HG03025 (cell line): ENCODE results near the gene ATP1A3.
"Not testable (repeated sequence)": the region's sequence is repeated elsewhere in the genome, so short reads cannot be mapped to it uniquely, and the experiment has no call there.

Source experiments
- ATAC-seq: cut with Tn5 transposase; IDR thresholded peaks from one replicate; pipeline ENCODE4 v1.9.1; 2021; ENCODE audit warnings: mild to moderate bottlenecking, moderate library complexity; ENCODE audit not compliant: unreplicated experiment, low FRiP score

The ATP1A3 gene

GRCh38 chr19:42012747-42013146 lies 18.7 kb upstream of the ATP1A3 start:
- not testable (repeated sequence) for ATAC-seq

DNA sequence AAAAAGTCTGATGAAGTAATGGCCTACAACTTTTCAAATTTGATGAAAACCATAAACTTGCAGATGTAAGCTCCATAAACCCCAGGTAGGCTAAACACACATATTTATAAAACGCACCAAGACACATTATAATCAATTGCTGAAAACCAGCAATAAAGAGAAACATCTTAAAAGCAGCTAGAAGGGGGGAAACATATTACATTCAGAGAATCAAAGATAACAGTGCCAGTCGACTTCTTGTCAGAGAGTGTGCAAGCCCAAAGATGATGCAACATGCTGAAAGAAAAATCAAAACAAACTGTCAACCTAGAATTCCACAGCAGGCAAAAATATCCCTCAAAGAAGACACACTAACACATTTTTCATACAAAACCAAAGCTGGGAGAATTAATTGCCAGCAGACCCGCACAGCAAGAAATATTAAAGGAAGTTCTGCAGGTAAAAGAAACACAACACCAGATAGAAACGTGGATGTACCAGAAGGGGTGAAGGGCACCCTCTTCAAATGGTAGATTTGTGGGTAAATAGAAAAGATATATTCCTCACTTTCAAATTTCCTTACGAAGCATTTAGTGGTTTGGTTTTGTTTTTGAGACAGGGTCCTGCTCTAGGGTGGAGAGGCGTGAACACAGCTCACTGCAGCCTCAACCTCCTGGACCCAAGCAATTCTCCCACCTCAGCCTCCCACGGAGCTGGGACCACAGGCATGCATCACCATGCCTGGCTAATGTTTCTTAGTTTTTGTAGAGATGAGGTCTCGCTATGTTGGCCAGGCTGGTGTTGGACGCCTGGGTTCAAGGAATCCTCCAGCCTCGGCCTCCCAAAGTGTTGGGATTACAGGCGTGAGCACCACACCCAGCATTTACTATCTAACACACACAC lies 16.5 kb upstream of the ATP1A3 start:
- ATAC-seq = no peak

DNA sequence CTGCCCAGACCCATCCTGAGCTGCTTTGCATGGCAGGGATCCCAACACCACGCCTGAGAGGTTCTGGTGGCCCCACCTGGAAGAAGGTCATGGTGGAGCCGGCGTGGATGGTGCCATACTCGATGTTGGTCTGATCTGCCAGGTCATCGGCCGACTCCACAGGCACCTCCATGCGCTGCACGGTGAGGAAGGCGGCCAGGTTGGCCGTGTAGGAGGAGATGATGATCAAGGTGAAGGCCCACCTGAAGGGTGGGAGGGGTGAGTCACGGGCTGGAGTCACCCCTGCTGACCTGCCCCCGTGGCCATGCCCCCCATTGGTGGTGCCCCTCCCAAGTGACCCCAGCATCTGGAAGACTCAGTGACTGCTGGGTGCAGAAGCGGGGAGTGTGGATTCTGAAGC lies 12.5 kb upstream of the ATP1A3 start:
- ATAC-seq = no peak

GRCh38 chr19:42005504-42005903 lies 11.5 kb upstream of the ATP1A3 start:
- no peak for ATAC-seq

DNA sequence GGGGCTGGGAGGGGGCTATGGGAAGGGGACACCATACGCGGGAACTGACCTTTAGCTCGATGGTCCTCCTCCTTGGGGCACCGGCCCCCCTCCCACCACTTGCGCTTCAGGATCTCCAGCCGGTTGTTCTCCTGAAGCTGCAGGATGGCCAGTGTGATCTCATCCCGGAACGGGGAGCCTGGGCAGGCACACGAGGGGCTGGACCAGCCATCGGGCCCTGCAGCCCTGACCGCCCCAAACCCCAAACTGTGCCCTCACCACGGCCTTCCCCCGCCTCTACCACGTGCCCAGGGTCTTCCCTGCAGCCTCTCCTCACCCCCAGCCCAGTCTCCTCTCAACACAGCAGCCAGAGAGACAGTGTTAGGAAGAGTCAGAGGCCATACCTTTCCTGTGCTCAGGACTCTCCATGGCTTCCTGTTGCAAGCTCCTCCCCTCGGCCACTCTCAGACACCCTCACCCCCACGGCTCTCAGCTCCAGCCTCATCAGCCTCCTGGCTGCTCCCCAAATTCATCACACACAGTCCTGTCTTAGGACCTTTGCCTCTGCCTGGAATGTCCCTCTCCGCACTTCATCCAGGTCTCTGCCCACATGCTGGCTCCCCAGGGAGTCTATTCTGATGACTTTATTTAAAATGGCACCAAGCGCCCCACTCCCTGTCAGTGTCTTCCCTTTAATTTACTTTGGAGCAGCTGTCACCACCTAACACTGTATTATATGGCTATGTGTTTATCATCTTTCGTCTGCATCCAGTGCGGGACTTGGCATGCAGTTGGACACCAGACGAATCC lies 9.7 kb upstream of the ATP1A3 start:
- ATAC-seq = no peak

GRCh38 chr19:41999878-42000208 lies 5.8 kb upstream of the ATP1A3 start:
- ATAC-seq = no peak

DNA sequence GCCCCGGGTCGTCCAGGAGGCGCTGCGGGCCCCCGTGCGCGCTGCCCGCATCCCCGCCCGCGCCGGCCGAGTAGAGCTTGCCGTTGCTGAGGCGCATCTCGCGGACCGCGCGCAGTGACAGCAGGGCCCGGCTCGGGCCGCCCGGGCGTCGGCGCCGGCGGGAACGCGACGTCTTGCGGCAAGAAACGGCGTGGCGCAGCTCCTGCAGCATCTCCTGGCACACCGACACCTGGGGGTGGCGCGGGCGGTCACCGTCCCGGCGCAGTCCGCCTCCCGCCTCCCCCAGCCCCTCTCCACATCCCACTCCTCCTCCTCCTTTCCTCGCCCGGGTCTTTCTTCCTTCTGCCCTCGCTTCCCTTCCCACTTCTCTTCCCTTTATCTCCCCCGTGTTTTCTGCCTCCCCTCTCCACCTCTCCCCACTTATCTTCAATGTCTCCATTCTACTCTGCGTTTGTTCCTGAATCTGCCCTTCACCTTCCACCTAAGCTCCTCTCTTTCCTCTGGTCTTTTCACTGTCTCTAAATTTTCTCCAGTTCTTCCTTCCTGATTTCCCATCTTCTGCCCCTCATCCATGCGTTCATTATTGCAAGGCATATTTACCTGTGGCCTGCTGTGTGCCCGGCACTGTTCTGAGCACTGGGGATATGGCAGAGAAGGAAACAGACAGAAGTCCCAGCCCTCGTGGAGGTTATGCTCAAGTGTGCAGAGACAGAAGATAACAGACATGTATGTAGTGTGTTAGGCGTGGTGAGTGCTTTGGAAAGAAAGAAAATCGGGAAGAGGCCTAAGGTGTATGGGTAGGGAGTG lies 5.2 kb upstream of the ATP1A3 start:
- no peak for ATAC-seq

GRCh38 chr19:41998246-41999020 lies 4.4 kb upstream of the ATP1A3 start:
- no peak for ATAC-seq

DNA sequence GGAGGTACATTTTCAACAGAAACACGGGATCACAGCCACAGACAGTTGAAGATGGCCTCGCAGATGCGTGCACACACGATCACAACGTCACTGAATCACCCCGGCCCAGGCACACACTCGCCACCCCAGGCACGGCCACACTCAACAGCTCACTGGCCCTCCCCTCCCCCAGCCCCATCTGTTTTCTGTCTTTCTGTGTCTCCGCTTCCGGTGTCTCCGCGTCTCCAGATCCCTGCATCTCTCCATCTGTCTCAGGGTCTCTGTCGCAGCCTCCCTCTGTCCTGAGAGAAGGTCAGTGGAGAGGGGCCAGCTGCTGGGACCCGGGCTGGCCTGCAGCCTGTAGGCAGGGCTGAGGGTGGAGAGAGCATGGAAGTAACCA lies 3.8 kb upstream of the ATP1A3 start:
- ATAC-seq = no peak

- no peak for ATAC-seq
These were observed 3.3 kb upstream of the ATP1A3 start for GRCh38 chr19:41997121-41997850.

GRCh38 chr19:41995959-41996797 lies 2.1 kb upstream of the ATP1A3 start:
- ATAC-seq = no peak

DNA sequence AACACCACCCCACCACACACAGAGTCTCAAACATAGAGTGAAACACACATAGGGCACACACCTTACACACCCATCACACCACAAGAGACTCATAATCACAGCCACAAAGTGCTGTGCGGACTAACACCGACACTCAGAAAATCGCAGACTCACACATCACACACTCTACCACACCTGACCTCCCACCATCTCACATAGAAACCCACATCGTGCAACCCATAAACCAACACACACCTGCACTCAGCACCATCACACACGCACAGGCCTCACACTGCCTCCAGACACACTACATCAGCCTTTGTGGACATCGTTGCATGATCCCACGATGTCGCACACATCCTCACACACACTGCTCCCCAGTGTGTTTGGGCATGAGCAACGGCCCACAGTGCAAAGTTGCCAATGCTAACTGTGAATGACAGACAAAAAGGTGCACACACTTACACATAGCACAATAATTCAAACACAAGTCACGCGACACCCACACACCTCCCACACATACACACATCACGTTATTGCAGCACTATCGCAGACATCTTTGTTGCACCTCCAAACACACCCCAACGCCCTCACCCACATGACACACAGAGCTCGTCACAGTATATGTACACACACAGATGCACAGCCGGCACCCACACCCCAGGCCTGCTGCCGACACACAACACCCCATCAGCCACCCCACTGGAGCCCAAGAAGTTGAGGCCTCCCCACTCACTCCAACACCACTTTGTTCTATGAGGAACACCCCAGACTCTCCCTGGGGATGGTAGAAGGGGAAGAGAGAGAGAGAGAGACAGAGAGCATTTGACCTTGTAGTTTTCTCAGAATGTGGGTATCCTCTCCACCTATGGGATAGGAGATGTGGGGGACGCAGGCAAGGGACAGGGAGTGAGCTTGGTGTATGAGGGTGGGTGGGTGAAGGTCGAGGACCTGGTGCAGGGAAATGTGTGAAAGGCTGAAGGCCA lies 1.2 kb upstream of the ATP1A3 start:
- ATAC-seq = no peak

DNA sequence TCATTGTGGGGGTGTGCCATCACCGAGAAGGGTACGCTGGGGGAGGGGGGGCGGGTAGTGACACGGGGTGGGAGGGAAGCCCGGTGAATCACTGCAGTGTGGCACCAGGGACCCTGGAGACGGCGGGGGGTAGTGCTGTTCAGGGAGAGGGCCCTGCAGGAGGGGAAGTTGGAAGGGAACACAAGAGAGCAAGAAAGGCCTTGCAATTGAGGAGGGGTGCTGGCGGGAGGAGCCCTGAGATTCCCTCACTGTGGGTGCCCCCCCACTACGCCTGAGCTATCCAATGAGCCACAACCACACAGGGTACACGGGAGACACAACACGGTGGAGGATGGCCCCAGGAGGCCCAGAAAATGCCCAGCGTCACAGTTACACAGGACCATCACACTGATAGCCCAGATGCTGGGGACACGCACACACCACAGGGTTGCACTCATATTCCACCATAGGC lies 516 bp upstream of the ATP1A3 start:
- ATAC-seq = no peak

DNA sequence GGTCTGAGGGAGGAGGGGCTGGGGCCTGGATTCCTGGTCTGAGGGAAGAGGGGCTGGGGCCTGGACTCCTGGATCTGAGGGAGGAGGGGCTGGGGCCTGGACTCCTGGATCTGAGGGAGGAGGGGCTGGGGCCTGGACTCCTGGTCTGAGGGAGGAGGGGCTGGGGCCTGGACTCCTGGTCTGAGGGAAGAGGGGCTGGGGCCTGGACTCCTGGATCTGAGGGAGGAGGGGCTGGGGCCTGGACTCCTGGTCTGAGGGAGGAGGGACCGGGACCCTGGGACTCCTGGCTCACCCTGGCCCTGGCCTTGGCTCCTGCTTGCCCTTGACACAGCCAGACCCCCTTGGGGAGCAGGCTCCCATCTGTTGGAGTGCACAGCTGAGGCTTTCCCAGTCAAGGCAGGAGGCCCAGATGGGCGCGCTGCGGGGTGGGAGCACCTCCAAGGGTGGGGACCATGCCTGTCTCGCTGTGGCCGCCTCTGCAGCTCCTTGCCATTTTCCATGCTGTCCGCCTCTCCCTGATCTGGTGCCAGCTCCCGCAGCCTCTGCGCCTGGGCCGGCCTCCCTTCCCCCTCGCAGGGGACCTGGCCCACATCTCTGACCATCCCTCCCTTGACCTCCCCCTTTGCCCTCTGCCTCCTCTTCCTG lies 2.0 kb downstream of the ATP1A3 start:
- ATAC-seq = not testable (repeated sequence)

DNA sequence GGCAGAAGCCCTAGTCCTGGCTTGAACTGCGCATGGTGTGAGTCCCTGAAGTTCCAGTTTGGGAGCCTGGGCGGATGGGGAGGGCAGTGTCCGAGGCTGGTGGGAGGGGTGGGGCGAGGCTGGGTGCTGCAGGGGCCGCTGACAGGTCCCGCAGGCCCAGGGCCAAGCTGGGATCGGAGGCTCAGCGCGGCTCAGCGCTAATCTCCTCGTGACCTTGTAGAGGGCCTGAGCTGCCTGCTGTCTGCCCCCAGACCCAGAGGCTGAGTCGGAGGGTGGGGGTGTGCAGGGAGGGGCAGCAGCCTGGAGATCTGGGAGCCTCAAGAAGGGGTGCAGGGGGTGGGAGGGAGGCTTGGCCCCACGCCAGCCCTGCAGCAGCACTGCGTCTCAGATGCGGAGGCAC lies 3.0 kb downstream of the ATP1A3 start:
- ATAC-seq = no peak

- ATAC-seq = no peak
These were observed 3.4 kb downstream of the ATP1A3 start for GRCh38 chr19:41990615-41991014.

- no peak for ATAC-seq
These were observed 4.0 kb downstream of the ATP1A3 start for GRCh38 chr19:41990028-41990427.
